Left kidney (tissue), 8 donors: ENCODE measurements around the gene RRAGC. TPM values are rescaled to one million over a fixed set of nuclear protein-coding genes. Genes with fewer than 3 reads are reported as not detected.
A peak's percentile ranks its signal among the peaks of the same experiment; 100 is the strongest.

Experiments used
- DNase-seq: peaks from one replicate; pipeline ENCODE4 v3.0.0-alpha.2; 2013
- long read RNA-seq, 8 donors: transcript quantifications; one replicate each; lab custom pipeline, GENCODE V29; 2026
- polyA plus RNA-seq: library from polyadenylated mRNA; unstranded; fragments of 120-200 nt; gene quantifications from one replicate; pipeline ENCODE4 v1.2.1, GENCODE V29; 2013; ENCODE audit not compliant: insufficient read length

RRAGC gene
- polyA plus RNA-seq: 38.6 TPM
- long read RNA-seq, donor 1, transcript RRAGC-201 (7 exons, 2,732 nt): major isoform, 12 of 12 reads
- long read RNA-seq, donor 1, partial matches to known transcripts: 0 of 12 reads
- long read RNA-seq, donor 1, other reads (novel, unspliced or antisense): 0 of 12 reads
- long read RNA-seq, donor 2, transcript RRAGC-201 (7 exons, 2,732 nt): major isoform, 10 of 10 reads
- long read RNA-seq, donor 2, partial matches to known transcripts: 0 of 10 reads
- long read RNA-seq, donor 2, other reads (novel, unspliced or antisense): 0 of 10 reads
- long read RNA-seq, donor 3, transcript RRAGC-201 (7 exons, 2,732 nt): major isoform, 12 of 12 reads
- long read RNA-seq, donor 3, partial matches to known transcripts: 0 of 12 reads
- long read RNA-seq, donor 3, other reads (novel, unspliced or antisense): 0 of 12 reads
- long read RNA-seq, donor 4, partial matches to known transcripts: 0 of 1 reads
- long read RNA-seq, donor 4, other reads (novel, unspliced or antisense): 0 of 1 reads
- long read RNA-seq, donor 5, transcript RRAGC-201 (7 exons, 2,732 nt): major isoform, 19 of 20 reads
- long read RNA-seq, donor 5, partial matches to known transcripts: 0 of 20 reads
- long read RNA-seq, donor 5, other reads (novel, unspliced or antisense): 0 of 20 reads
- long read RNA-seq, donor 6, transcript RRAGC-201 (7 exons, 2,732 nt): major isoform, 8 of 8 reads
- long read RNA-seq, donor 6, partial matches to known transcripts: 0 of 8 reads
- long read RNA-seq, donor 6, other reads (novel, unspliced or antisense): 0 of 8 reads
- long read RNA-seq, donor 7, transcript RRAGC-201 (7 exons, 2,732 nt): major isoform, 21 of 23 reads
- long read RNA-seq, donor 7, partial matches to known transcripts: 0 of 23 reads
- long read RNA-seq, donor 7, other reads (novel, unspliced or antisense): 0 of 23 reads
- long read RNA-seq, donor 8, transcript RRAGC-201 (7 exons, 2,732 nt): major isoform, 10 of 10 reads
- long read RNA-seq, donor 8, partial matches to known transcripts: 0 of 10 reads
- long read RNA-seq, donor 8, other reads (novel, unspliced or antisense): 0 of 10 reads

GRCh38 chr1:38859561-38860453, at the start of gene RRAGC:
Gene RRAGC (minus strand): TSS chr1:38859772. CDS start chr1:38859646, 126 bp downstream.
- DNase-seq: peak; percentile 98

DNA sequence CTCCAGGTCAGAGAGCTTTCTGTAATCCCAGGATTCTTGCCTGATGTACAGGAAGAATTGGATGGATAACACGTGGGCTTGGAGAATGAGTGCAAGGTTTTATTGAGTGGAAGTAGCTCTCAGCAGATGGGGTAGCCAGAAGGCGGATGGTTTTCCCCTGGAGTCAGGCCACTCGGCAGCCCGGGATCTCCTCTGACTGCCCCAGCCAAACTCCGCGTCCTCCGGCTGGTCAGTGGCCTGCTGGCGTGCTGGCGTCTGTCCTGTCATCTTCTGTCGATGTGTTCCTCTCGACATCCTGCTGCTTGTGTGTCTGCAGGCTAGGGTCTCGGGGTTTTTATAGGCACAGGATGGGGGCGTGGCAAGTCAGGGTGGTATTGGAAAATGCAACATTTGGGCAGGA, 49.2 kb upstream of the RRAGC start:
- no peak for DNase-seq

- DNase-seq: no peak
Observed at GRCh38 chr1:38905985-38906384, 46.4 kb upstream of the RRAGC start.

DNA sequence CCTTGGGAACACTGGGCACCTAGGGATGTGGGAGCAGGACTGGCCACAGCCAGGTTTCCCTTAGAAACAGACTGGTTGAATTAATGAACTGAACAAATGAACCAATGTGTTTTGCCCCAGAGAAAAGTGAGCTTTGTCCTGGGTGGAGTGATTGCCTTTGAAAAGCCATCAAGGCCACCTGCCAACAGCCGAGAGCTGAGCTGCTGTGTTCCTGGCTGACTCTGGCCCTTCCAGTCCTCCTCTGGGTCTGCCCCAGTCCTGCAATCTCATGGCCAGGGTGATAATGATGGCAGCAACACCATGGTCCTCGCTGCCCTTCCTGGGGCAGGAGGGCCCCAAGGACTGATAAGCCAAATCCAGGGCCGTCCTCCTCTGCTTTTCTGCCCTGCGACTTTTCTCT, 40.0 kb upstream of the RRAGC start:
- DNase-seq: no peak

DNA sequence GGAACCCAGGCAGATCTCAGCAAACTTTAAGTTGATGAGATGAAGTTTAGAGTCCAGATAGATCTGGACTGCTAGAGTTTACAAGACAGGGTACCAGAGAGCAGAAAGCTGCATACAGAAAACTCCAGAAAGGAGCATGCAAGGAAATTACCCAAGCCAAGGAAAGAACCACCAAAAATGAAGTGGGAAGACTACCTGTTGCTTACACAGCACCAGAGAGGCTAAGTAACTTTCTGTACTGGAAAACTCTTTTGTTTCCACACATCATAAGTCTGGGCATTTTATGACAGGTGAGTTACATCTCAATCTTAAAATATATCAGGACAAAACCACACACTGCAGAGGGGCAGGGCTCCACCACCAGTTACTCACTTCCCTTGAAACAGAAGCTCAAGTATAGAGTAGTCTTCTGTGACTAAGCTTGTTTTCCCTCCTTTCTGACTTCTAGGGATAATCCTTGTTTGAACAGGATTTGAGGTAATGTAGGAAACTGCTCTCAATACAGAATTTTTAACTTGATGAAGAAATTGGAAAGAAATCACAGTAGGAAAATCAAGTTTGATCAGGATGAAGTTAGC, 39.2 kb upstream of the RRAGC start:
- no peak for DNase-seq

DNA sequence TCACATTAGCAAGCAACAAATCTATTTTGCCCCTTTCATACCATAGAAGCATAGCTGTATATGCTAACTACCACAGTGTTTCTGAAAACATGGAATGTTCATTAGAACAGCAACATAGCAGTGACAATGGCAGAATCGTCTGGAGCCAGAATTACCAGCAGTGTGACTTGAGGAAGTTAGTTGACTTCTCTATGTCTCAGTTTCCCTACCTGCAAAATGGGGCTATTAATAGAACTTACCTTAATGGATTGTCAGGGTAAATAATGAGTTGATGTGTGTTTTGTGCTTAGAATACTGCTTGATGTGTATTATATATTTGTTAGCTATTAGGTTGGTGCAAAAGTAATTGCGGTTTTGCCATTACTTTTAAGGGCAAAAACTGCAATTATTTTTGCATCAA, 36.6 kb upstream of the RRAGC start:
- DNase-seq: no peak

GRCh38 chr1:38892976-38893375, 33.4 kb upstream of the RRAGC start:
- DNase-seq: no peak

DNA sequence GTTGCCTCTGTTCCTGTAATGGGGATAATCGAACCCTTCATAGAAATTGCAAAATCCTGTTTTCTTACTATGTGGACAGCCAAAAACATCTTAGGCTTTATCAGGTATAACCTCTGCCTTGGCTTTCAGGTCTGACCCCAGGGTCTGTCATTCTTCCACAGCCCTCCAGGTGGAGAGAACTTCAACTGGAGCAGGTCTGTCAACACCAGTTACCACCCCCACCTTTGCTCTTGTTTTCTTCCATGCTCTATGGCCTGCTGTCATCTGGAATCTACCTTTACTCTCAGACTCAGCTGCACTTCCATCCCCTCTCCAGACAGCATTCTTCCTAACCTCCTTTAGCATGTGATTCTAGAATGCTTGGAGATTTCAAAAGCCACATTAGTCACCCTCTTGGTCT, 32.2 kb upstream of the RRAGC start:
- no peak for DNase-seq

- DNase-seq: no peak
Observed at GRCh38 chr1:38889589-38889988, 30.0 kb upstream of the RRAGC start.

GRCh38 chr1:38888423-38889333, 29.1 kb upstream of the RRAGC start:
- DNase-seq: no peak

- DNase-seq: no peak
Observed at GRCh38 chr1:38885092-38885491, 25.5 kb upstream of the RRAGC start.

DNA sequence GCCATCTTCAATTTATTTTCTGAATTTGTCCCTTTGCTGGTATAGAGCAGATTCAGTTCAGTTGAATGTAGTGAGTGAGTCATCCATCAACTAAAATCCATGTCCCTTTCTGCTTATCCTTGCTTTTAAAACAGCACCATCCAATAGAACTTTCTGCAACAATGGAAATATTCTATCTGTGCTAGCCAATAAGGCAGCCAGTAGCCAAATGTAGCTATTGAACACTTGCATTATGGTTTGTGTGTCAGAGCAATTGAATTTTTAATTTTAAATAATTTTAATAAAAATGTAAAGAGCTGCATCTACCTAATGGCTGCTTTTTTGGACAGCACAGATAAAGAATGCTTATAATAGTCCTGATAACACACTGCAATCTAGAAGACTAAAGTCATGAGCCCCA, 21.9 kb upstream of the RRAGC start, which contains the start of gene GJA9:
Gene GJA9, minus strand, starts transcription at position 101 of the 400 bp plus-strand sequence. CDS start 5,489 bp downstream, outside the sequence.
- no peak for DNase-seq

GRCh38 chr1:38875811-38876210, 16.2 kb upstream of the RRAGC start:
- DNase-seq: no peak

DNA sequence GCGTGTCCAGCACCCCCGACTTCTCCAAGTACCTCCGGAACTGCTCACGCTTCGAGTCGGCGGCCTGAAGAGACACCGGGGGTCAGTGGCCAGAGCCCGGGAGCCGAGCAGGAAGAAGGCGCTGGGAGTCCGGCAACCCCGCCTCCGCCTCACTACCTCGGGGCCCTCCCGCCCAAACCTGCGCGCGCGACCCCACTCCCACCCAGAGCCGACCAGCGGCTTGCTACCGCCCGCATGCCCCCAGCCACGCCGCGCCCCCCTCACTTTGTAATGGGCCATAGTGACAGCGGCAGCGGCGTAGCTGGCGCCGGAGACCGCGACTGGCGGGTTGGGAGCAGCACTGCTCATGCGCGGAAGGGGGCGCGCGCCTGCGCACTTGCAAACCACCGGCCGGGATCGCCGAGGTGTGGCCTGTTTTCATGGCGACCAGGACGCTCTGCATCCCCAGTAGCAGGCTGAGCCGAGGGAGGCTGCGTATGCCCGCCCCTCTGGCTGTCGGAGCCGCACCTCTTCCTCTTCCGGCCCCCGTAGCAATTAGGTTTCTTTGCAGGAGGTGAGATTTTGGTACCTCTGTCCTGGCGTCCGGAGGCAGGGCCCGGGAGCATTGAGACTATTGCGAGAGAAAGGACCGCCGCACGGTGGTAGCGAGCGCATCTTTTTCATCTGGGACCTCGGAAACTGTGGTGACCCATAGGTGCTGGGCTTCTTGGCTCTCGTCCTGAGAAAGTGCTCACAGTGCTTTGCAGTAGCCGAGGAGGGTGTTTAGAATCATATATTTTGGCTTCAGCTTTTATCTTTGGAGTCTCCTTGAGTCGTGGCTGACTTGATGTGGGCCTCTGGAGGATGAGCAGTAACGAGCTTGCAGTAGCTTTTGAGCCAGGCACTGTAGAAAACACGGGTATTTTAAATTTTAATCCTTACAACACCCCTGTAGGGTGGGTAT, 13.7 kb upstream of the RRAGC start, which contains the start of gene MYCBP:
Gene MYCBP, minus strand, starts transcription at position 322 of the 943 bp plus-strand sequence. Its CDS starts 43 bp downstream, at position 279.
- peak; percentile 94 for DNase-seq

- no peak for DNase-seq
Observed at GRCh38 chr1:38872401-38873026, 12.9 kb upstream of the RRAGC start.

- no peak for DNase-seq
Observed at GRCh38 chr1:38870996-38871395, 11.4 kb upstream of the RRAGC start.

DNA sequence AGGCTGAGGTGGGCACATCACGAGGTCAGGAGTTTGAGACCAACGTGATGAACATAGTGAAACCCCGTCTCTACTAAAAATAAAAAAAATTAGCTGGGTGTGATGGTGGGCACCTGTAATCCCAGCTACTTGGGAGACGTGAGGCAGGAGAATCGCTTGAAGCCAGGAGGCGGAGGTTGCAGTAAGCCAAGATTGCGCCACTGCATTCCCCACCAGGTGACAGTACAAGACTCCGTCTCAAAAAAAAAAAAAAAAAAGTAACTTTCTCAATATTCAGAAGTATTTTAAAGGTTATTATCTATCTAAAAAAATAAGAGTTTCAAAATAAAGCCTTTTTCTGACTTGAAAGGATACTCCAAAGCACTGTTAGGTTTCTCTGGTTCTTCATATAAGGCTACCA, 7.6 kb upstream of the RRAGC start:
- no peak for DNase-seq

DNA sequence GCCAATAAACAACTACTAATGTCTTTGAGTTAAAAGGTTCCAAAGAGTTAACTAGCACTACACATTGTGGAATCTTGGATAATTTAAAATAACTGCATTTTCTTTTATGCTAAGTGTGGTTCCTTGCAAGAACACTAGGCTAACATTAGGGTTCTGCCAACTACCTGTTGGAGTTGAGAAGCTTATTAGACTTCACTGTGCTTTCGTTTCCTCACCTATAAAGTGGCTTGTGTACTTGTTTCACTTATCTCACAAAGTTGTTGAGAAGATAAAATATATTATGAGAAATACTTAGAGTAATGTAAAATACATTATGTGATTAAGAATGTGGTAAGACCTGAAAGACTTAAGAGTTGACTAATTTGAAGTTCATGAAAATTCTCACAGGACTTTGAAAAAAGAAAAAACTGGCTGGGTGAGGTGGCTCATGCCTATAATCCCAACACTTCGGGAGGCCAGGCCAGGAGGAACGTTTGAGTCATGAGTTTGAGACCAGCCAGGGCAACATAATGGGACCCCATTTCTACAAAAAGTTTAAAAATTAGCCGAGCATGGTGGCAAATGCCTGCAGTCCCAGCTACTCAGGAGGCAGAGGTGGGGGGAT, 5.6 kb upstream of the RRAGC start:
- no peak for DNase-seq
